ENCODE measurements around the gene KCNMB1.

DNA sequence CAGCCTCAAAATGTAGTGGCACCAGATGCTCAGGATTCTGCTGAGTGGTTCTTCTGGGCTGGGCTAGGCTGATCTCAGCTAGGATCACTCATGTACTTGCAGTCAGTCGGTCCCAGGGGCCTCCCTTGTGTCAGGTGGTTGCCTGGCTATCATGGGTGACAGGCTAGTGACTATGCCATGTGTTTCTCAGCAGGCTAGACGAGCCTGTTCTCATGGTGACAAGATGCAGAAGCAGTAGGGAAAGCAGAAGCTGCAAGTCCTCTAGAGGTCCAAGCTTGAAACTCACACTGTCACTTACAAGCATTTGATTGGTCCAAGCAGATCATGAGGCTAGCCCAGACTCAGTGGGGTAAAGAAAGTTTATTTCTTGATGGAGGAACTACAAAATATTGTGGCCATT is 15.2 kb upstream of the KCNMB1 start:
- TF ChIP-seq POLR2AphosphoS5 (IDR thresholded peaks at IDR 0.05; ENCODE audit: borderline replicate concordance, low read depth, low read length) (no peak), FOXP2 (optimal IDR thresholded peaks at IDR 0.05; ENCODE audit: control extremely low read depth, extremely low read length, insufficient read depth) (no peak)
